Measurements from ENCODE around the gene JAKMIP3.

- TF ChIP-seq ZNF8 (CRISPR knock-in tag; IDR thresholded peaks at IDR 0.05): no peak
- no peak for TF ChIP-seq ZFP30 (CRISPR knock-in tag; IDR thresholded peaks at IDR 0.05)
- no peak for TF ChIP-seq POU6F1 (CRISPR knock-in tag; IDR thresholded peaks at IDR 0.05; ENCODE audit: borderline replicate concordance, low read depth)
- TF ChIP-seq ISL1 (CRISPR knock-in tag; IDR thresholded peaks at IDR 0.05): no peak
- TF ChIP-seq ZFP3 (CRISPR knock-in tag; IDR thresholded peaks at IDR 0.05): no peak
- TF ChIP-seq BACH2 (CRISPR knock-in tag; IDR thresholded peaks at IDR 0.05; ENCODE audit: borderline replicate concordance): no peak
- no peak for TF ChIP-seq ZC3H10 (CRISPR knock-in tag; IDR thresholded peaks at IDR 0.05)
- TF ChIP-seq PPARA (CRISPR knock-in tag; IDR thresholded peaks at IDR 0.05; ENCODE audit: borderline replicate concordance): no peak
- no peak for TF ChIP-seq ZNF565 (CRISPR knock-in tag; conservative IDR thresholded peaks at IDR 0.05; ENCODE audit: low read depth)
- no peak for TF ChIP-seq GLIS3 (CRISPR knock-in tag; IDR thresholded peaks at IDR 0.05)
- no peak for TF ChIP-seq ARNTL (CRISPR knock-in tag; IDR thresholded peaks at IDR 0.05; ENCODE audit: borderline replicate concordance, low read depth)
- no peak for TF ChIP-seq RARB (CRISPR knock-in tag; IDR thresholded peaks at IDR 0.05)
These were observed 18.0 kb upstream of the JAKMIP3 start for GRCh38 chr10:132047575-132048293.

Data from SK-N-SH treated with all-trans-retinoic acid at 6 μM for 48 hours (cell line).